ENCODE measurements around the gene USHBP1. TPM values are rescaled to one million over a fixed set of nuclear protein-coding genes. Genes with fewer than 3 reads are reported as not detected.

Gene USHBP1
- total RNA-seq, 1 donor from 2014 or later, result 0.28 TPM

- no peak for TF ChIP-seq EZH2 (IDR thresholded peaks at IDR 0.05)
- Histone ChIP-seq H3K4me1 (peaks cover 8% of the 10 kb centered on the region), H3K79me2 (ENCODE audit: low read depth) (no peaks in the 10 kb centered on the region), H3K27ac (no peak overlapping the region), H3K27me3 (no peaks in the 10 kb centered on the region), H3K4me3 (no peak overlapping the region), H4K20me1 (ENCODE audit: low read depth) (no peaks in the 10 kb centered on the region), H3K4me2 (no peak overlapping the region), H3K9me3 (ENCODE audit: low read depth) (no peaks in the 10 kb centered on the region), H2AFZ (replicated peaks) (no peak overlapping the region), H3K9ac (no peak overlapping the region), H3K36me3 (no peaks in the 10 kb centered on the region), H3F3A (ENCODE audit: low read depth) (peaks cover 11% of the 10 kb centered on the region)
- Mint-ChIP-seq H3K36me3 (peaks cover 23% of the 10 kb centered on the region), H3K27ac (no peak overlapping the region), H3K27me3 (ENCODE audit: insufficient read depth, low read depth) (peaks cover 7% of the 10 kb centered on the region), H3K9me3 (no peaks in the 10 kb centered on the region), H3K4me3 (no peak overlapping the region), H3K4me1 (peaks cover 13% of the 10 kb centered on the region)
- no peak for DNase-seq (ENCODE audit: low spot score)
Measured at GRCh38 chr19:17213334-17213733, 51.2 kb downstream of the USHBP1 start.

GRCh38 chr19:17211547-17212446 lies 52.7 kb downstream of the USHBP1 start:
- Histone ChIP-seq H3K27ac (no peak overlapping the region), H2AFZ (replicated peaks) (no peak overlapping the region), H3K36me3 (no peaks in the 10 kb centered on the region), H3K9ac (no peak overlapping the region), H3K79me2 (ENCODE audit: low read depth) (no peaks in the 10 kb centered on the region), H3K27me3 (no peaks in the 10 kb centered on the region), H3K9me3 (ENCODE audit: low read depth) (no peaks in the 10 kb centered on the region), H3F3A (ENCODE audit: low read depth) (peaks cover 11% of the 10 kb centered on the region), H3K4me3 (no peak overlapping the region), H4K20me1 (ENCODE audit: low read depth) (no peaks in the 10 kb centered on the region), H3K4me1 (peaks cover 8% of the 10 kb centered on the region), H3K4me2 (no peak overlapping the region)
- H3K36me3 Mint-ChIP-seq, result peaks cover 21% of the 10 kb centered on the region
- DNase-seq (ENCODE audit: low spot score), result no peak
- no peak overlapping the region for H3K27ac Mint-ChIP-seq
- H3K9me3 Mint-ChIP-seq, result no peaks in the 10 kb centered on the region
- peaks cover 15% of the 10 kb centered on the region for H3K4me1 Mint-ChIP-seq
- H3K4me3 Mint-ChIP-seq, result no peak overlapping the region
- peaks cover 7% of the 10 kb centered on the region for H3K27me3 Mint-ChIP-seq (ENCODE audit: insufficient read depth, low read depth)
- TF ChIP-seq EZH2 (IDR thresholded peaks at IDR 0.05), result no peak
- no peak for TF ChIP-seq EZH2phosphoT487 (IDR thresholded peaks at IDR 0.05)
- TF ChIP-seq CTCF (IDR thresholded peaks at IDR 0.05), result no peak

- no peaks in the 10 kb centered on the region for H3K79me2 ChIP-seq (ENCODE audit: low read depth)
- Mint-ChIP-seq H3K4me3 (no peak overlapping the region), H3K36me3 (peaks cover 21% of the 10 kb centered on the region), H3K27me3 (ENCODE audit: insufficient read depth, low read depth) (peaks cover 7% of the 10 kb centered on the region), H3K27ac (no peak overlapping the region), H3K9me3 (no peaks in the 10 kb centered on the region), H3K4me1 (peaks cover 13% of the 10 kb centered on the region)
- H3K27ac ChIP-seq, result no peak overlapping the region
- no peak overlapping the region for H3K4me3 ChIP-seq
- peaks cover 8% of the 10 kb centered on the region for H3K4me1 ChIP-seq
- no peak overlapping the region for H3K4me2 ChIP-seq
- H3F3A ChIP-seq (ENCODE audit: low read depth), result peaks cover 11% of the 10 kb centered on the region
- no peaks in the 10 kb centered on the region for H3K36me3 ChIP-seq
- no peak for DNase-seq (ENCODE audit: low spot score)
- no peak for TF ChIP-seq CTCF (IDR thresholded peaks at IDR 0.05)
- no peak for TF ChIP-seq EZH2 (IDR thresholded peaks at IDR 0.05)
- TF ChIP-seq EZH2phosphoT487 (IDR thresholded peaks at IDR 0.05), result no peak
- no peak overlapping the region for H3K9ac ChIP-seq
- no peaks in the 10 kb centered on the region for H4K20me1 ChIP-seq (ENCODE audit: low read depth)
- H3K27me3 ChIP-seq, result no peaks in the 10 kb centered on the region
- H3K9me3 ChIP-seq (ENCODE audit: low read depth), result no peaks in the 10 kb centered on the region
- H2AFZ ChIP-seq (replicated peaks), result no peak overlapping the region
Measured at GRCh38 chr19:17210296-17210695, 54.2 kb downstream of the USHBP1 start.
